ENCODE measurements around the gene TPSD1. TPM values are rescaled to one million over a fixed set of nuclear protein-coding genes. Genes with fewer than 3 reads are reported as not detected.

Gene TPSD1
- total and polyA plus RNA-seq, 9 of the 15 experiments (the other 6 are each of a cell fraction or from before 2014, with no cell fraction given) = not detected

DNA sequence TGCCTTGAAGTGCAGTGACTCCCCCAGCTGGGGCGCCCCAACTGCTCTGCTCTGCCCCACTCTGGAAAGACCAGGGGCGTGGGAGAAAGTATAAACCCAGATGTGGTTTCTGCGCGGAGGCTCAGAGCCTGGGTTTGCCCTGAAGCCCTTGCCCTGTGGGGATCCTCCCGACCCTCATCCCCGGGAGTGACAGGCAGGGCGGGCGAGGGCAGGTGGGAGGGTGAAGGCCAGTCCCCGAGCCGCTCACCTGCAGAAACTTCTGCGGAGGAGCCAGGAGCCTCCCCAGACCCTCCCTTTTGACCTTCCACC, 3.8 kb downstream of the TPSD1 start (continued):
- TF ChIP-seq, protein P1, sequence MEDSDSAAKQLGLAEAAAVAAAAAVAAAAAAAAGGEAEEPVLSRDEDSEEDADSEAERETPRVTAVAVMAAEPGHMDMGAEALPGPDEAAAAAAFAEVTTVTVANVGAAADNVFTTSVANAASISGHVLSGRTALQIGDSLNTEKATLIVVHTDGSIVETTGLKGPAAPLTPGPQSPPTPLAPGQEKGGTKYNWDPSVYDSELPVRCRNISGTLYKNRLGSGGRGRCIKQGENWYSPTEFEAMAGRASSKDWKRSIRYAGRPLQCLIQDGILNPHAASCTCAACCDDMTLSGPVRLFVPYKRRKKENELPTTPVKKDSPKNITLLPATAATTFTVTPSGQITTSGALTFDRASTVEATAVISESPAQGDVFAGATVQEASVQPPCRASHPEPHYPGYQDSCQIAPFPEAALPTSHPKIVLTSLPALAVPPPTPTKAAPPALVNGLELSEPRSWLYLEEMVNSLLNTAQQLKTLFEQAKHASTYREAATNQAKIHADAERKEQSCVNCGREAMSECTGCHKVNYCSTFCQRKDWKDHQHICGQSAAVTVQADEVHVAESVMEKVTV (CRISPR knock-in tag; IDR thresholded peaks at IDR 0.05) = no peak
- TF ChIP-seq HDGF (IDR thresholded peaks at IDR 0.05) (no peak), PCBP1 (IDR thresholded peaks at IDR 0.05; ENCODE audit: low read depth, low read length, poor library complexity, severe bottlenecking) (no peak), ZNF24 (IDR thresholded peaks at IDR 0.05) (no peak)
- TF ChIP-seq, protein P2, sequence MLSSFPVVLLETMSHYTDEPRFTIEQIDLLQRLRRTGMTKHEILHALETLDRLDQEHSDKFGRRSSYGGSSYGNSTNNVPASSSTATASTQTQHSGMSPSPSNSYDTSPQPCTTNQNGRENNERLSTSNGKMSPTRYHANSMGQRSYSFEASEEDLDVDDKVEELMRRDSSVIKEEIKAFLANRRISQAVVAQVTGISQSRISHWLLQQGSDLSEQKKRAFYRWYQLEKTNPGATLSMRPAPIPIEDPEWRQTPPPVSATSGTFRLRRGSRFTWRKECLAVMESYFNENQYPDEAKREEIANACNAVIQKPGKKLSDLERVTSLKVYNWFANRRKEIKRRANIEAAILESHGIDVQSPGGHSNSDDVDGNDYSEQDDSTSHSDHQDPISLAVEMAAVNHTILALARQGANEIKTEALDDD (IDR thresholded peaks at IDR 0.05) = no peak
- TF ChIP-seq, protein P3, sequence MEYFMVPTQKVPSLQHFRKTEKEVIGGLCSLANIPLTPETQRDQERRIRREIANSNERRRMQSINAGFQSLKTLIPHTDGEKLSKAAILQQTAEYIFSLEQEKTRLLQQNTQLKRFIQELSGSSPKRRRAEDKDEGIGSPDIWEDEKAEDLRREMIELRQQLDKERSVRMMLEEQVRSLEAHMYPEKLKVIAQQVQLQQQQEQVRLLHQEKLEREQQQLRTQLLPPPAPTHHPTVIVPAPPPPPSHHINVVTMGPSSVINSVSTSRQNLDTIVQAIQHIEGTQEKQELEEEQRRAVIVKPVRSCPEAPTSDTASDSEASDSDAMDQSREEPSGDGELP (CRISPR knock-in tag; IDR thresholded peaks at IDR 0.05; ENCODE audit: borderline replicate concordance) = no peak

DNA sequence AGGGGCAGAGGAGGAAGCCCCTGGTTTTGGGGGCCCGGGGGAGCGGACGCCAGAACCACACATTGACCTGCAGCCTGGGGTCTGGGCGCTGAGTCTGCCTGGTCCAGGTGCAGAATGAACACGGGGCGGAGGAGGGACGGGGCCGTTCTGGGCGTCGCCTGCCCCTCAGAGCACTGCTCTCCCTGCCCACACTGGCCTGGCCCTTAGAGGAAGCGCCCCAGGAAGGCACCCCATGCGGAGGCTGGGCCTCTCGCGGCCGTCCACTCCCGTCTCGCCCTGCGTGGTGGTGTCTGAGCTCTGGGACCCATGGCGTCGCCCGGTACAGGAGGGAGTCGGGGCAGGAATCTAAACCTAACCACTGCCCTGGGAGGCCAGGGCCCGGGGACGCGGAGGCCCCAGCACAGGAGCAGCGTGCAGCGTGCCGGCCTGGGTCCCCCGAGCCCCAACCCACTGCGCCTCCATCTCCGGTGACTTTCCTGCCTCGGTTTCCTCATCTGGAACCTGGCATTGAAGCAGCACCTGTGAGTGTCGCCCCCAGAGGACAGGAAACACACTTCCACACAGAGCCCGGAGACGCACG, 4.3 kb downstream of the TPSD1 start:
- H3K27me3 ChIP-seq (ENCODE audit: control insufficient read depth in 2 of 2, insufficient read depth in 2 of 2, low read length in 2 of 2) = peaks cover 20 to 59% of the 10 kb centered on the region in 2 experiments; a peak in 4 of 5 replicates

More for the DNA sequence above, 4.3 kb downstream of the TPSD1 start:
- Histone ChIP-seq H3K27ac (ENCODE audit: extremely low read depth, low read depth, low read length) (no peak overlapping the region), H3K9me1 (ENCODE audit: control insufficient read depth, insufficient read depth, low read length) (peaks cover 3% of the 10 kb centered on the region), H3K4me1 (replicated peaks in 1 of 2; ENCODE audit: control insufficient read depth in 2 of 2, insufficient read depth in 2 of 2, low read length in 2 of 2) (peaks cover 0 to 60% of the 10 kb centered on the region in 2 experiments; a peak in 2 of 5 replicates), H3K36me3 (ENCODE audit: control insufficient read depth, insufficient read depth, low read length) (no peaks in the 10 kb centered on the region), H3K9ac (ENCODE audit: insufficient read depth in 1 of 2, low read depth in 2 of 2, low read length in 2 of 2) (no peak overlapping the region), H2AFZ (ENCODE audit: low read depth, low read length) (no peak overlapping the region), H3K4me3 (no peak overlapping the region), H3K79me2 (ENCODE audit: control insufficient read depth, insufficient read depth, low read length) (no peaks in the 10 kb centered on the region), H4K20me1 (replicated peaks; ENCODE audit: control insufficient read depth, insufficient read depth, low read length) (peaks cover 9% of the 10 kb centered on the region; the same call in 1 of the 2 replicates), H3K9me3 (replicated peaks; ENCODE audit: control insufficient read depth, insufficient read depth, low read depth, low read length) (peaks cover 7% of the 10 kb centered on the region; the same call in 1 of the 2 replicates), H3K4me2 (ENCODE audit: insufficient read depth, low read length) (no peak overlapping the region)
- BruUV-seq (replicated peaks) = no TSS peak
- POLR2A ChIA-PET = no interaction called here
- DNase-seq (ENCODE audit: extremely low read depth in 1 of 4, low spot score in 3 of 4) = no peak
- under 1% methylated on average over 25 of the region's 36 CpGs for WGBS (ENCODE audit: insufficient coverage, low coverage, missing lambda C conversion rate)
- in situ Hi-C loops (cut with MboI) = no loop called here
- FAIRE-seq = no peak
- intact Hi-C loops (cut with micrococcal nuclease) = no loop called here
- CTCF ChIA-PET (ENCODE audit: low intra/inter-chr PET ratio) = no interaction called here
- TF ChIP-seq, protein P4, sequence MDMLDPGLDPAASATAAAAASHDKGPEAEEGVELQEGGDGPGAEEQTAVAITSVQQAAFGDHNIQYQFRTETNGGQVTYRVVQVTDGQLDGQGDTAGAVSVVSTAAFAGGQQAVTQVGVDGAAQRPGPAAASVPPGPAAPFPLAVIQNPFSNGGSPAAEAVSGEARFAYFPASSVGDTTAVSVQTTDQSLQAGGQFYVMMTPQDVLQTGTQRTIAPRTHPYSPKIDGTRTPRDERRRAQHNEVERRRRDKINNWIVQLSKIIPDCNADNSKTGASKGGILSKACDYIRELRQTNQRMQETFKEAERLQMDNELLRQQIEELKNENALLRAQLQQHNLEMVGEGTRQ (CRISPR knock-in tag; IDR thresholded peaks at IDR 0.05) = no peak
- no peak for TF ChIP-seq ZNF23 (CRISPR knock-in tag; IDR thresholded peaks at IDR 0.05)
- no peak for TF ChIP-seq GABPA (tag; conservative IDR thresholded peaks at IDR 0.05; ENCODE audit: low read depth)
- no peak for ATAC-seq
